ENCODE results near the gene PRDM10.
"Not testable (repeated sequence)": the region's sequence is repeated elsewhere in the genome, so short reads cannot be mapped to it uniquely, and the experiment has no call there.

PRDM10 gene

DNA sequence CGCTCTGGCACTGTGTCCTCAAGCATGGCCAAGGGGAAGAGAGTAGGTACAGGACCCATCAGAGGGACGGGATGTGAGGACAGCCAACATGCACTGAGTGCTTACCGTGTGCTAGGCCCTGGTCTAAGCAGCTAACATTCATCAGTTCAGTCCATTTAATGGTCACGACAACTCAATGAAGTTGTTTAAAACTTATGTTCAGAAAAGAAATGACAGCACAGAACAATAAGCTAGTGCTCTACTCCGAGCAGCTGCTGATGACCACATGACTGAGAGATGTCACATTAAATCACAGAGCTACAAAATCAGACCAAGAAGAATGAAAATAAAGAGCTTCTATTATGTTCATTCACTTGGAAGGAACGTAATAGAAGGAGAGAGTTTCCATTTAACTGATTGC is 26.3 kb downstream of the PRDM10 start:
- no peak for DNase-seq (ENCODE audit: low read depth in 2 of 2)

DNA sequence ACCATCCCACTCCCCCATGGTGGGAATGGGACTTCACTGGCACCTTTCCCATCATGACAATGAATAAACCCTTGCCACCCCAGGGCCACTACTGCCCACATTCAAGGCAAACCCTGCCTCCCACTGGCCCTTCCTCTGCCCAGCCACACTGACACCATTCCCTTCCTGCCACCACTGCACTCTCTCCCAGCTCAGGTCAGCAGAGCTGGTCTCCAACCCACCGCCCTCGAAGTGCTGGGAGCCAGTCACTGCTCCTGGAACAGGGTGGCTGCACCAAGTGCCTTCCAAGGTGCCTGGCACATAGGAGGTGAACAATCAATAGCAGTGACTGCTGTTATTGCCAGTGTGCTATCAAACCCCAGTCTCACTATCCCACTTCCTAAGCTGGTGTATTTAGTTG is 27.1 kb downstream of the PRDM10 start:
- no peak for DNase-seq (ENCODE audit: low read depth in 2 of 2)

DNA sequence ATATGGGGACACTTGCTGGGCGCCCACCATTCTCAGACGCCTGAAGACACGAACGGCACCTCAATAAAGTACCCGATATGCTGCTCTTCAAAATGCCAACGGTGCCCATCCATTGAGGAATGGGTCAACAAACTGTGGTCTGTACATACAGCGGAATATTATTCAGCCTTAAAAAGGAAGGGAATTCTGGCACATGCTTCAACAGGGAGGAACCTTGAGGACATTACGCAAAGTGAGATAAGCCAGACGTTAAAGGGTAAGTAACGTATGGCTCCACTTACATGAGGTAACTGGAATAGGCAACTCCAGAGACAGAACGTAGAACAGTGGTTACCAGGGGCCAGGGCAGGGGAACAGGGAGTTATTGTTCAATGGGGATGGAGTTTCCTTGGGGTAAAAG is 28.0 kb downstream of the PRDM10 start:
- no peak for DNase-seq (ENCODE audit: low read depth in 2 of 2)

DNA sequence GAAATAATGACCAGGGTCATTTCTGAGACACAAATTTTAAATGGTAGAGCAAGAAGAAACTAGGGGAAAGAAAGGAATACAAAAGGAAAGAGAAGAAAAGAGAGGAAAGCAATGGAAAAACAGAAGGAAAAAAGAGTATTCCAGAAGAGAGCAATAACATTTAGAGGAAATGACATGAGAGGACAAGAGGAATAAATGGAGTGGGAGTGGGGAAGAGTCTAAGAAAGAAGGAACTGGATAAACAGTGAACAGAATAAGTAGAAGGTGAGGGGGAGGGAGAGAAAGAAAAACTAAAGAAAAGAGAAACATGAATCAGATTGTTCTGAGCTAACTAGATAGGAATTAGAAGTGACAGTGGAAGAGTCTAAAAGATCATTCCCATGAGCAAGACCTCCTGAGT is 28.4 kb downstream of the PRDM10 start:
- DNase-seq (ENCODE audit: low read depth in 2 of 2): no peak

DNA sequence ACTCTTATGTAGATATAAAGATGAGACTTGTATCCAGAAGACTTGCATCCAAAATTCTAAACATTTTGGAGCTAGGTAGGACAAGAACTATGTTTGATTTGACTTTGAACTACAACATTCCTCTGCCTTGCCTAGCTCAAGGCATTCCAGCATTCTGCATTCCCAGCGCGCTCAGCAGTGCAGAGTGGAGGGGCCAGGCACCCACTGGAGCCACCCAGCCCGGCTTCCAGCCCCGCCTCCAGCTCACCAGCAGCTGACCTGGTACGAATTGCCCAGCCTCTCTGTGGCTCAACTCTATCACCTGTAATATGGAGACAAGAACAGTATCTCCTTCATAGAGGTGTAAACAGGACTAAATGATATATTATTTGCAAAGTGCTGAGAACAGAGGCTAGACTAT is 28.8 kb downstream of the PRDM10 start:
- DNase-seq (ENCODE audit: low read depth in 2 of 2): no peak

DNA sequence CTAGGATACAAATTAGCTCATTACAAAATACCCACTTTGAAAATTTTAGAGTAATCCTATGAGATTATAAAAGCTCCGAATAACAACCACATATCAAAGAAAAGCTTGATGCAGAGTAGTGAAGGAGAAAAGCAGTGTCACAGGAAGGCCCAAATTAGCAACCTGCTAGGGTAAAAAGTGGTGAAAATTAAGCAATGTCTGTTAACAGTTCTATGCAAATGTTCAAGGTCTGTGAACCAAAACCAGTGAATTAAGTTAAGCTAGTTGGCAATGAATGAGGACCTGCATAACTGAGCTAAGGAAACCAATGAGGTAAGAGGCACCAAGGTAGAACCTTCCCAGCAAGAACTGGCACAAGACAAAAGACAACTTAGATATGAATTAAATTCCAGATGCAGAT is 29.6 kb downstream of the PRDM10 start:
- DNase-seq (ENCODE audit: low read depth in 2 of 2): no peak

DNA sequence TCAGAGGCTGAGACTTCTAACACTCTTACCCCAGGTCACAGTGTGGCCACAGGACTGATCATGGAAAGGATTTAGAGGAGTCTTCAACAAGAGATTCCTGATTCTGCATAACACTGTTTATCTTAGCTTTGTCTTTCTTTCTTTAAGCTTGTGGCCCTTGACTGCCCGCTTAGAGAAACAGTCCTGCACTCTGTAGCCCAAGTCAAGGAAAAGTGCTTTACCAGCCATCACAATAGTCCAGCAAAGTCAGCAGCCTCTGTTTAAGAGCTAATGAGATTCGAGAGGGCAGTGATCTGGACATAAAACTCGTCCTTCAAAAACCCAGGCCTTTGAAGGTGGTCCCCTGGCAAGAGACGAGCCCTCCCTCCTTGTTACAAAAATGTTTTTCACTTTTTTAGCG is 30.0 kb downstream of the PRDM10 start:
- DNase-seq (ENCODE audit: low read depth in 2 of 2): no peak

DNA sequence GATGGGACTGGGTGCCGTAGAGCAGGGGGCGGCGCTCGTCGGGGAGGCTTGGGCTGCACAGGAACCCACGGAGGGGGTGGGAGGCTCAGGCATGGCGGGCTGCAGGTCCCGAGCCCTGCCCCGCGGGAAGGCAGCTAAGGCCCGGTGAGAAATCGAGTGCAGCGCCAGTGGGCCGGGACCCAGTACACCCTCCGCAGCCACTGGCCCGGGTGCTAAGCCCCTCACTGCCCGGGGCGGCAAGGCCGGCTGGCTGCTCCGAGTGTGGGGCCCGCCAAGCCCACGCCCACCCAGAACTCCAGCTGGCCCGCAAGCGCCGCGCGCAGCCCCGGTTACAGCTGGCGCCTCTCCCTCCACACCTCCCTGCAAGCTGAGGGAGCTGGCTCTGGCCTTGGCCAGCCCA is 30.8 kb downstream of the PRDM10 start:
- DNase-seq (ENCODE audit: low read depth in 2 of 2): not testable (repeated sequence)

DNA sequence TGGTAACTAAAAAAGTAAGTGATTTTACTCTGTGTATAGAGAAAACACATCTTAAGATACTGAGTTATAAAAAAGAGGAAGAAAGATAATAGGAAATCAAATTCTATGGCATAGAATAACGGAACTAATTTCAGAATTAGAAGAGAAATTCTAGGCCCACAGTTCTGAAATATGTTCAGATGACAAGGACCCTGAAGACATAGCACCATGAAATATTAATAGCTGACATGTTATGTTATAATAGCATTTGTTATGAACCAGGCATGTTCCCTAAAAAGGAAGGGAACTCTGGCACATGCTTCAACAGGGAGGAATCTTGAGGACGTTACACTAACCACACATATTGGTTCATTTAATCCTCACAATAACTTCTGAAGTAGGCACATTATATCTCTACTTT is 32.7 kb downstream of the PRDM10 start:
- no peak for DNase-seq (ENCODE audit: low read depth in 2 of 2)

DNA sequence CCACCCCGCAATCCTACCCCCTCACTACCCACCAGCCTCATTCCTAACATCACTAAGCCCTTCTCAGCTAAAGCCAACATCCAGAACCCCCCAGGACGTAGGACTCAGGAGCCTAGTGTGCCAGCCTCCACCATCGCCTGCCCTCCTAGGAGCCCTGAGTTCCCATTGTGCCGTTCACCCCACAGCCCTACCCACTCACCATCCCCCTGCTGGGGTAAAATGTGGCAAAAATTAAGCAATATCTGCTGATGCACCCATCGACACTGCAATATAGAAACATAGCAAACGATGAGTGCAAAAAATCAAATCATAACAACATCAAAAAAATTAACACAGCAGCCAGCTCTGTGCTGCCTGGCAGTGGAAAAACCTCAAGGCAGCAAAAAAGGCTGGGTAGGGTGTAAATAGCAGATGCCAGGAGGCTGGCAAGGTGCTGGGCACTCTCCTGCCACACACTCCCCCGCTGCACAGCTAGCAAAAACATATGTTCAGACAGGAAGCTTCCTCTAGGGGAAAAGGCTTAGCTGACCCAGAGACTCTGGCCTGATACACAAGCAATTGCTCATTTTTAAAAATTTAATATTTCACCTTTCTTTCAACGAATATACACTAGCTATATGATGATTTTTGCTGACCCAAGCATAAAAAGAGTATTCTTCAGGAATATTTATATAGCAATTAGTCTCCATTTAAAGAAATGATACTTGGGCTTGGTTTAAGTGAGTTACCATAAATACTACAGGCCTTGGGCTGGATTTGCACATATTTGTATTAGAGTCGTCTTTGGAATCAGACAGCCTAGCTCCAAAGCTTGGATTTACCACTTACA is 33.8 kb downstream of the PRDM10 start:
- no peak for DNase-seq (ENCODE audit: low read depth in 2 of 2)

DNA sequence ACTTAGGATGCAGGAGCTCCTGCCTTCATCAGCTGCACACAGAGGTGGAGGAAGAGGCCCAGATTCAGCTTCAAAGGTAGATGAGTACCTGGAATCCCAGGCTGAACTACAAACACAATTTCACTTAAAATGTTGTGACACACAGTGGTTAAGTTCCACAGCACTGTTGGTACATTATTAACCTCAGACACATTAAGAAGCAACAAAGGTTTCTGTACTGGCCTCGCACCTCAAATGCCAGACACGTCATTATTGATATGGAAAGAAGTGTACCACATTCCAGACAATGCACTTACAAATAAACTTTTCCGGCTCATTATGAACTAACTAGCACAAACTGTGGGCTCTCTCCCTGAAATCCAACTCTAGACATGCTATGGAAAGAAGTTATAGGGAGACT is 34.6 kb downstream of the PRDM10 start:
- no peak for DNase-seq (ENCODE audit: low read depth in 2 of 2)

DNA sequence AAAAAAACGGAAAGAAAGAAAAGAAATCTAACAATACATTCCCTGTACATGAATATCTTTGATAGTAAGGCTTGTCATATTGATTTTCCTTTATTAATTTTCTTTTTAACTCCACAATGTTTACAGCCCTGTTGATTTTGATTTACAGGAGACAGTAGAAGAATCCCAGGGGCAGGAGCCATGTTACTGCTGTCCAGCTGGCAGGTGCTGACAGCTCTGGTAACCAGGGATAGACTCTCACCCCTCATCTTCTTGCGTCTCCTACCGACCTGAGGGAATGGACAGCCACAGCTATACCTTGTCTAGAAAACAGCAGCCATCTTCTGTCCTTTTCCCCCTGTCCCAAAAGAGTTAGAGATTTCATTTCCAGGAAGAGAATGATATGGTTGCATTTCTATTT is 37.4 kb downstream of the PRDM10 start:
- DNase-seq (ENCODE audit: low read depth in 2 of 2): no peak

DNA sequence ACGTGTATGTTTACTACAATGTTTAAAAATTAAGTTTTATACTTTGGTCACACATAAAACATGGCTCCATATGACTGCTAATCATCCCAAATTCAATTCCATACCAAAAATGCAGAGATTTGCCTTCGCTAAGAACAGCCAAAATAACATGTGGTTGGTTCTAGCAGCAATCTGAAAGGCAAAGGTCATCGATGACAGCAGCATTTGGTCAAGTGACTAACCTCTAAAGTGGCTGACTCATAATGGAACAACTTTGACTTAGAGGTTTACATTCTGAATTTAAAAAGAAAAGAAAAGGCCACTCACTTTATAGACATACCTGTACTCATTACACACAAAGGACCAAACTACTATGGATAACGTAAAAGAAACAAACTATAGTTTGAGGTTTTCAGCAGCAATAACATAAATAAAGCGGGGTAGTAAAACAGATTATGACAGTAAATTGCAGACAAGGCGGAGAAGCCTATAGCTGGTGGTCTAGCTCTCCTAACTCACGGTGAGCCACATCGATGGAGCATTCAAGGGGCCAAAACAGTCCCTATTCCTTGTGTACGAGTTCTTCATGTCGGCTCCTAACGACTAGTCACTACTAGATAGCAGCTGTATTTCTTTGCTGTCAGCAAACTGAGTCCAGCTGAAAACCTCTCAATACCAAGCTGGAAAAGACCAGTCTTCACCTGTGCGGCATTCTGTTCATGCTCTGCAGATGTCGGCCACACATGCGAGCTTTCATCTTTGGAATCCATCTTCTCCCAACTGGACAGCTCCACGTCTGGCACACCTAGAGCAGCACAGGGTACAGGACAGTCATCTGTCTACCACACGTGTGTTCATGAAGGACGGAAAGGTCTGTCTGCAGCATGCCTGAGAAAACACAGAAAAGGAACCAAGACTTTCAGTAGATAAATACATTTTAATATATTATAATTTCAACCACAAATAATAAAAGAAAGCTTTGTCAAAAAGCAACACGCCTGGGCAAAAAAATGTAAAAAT is 42.1 kb downstream of the PRDM10 start:
- no peak for DNase-seq (ENCODE audit: low read depth in 2 of 2)

DNA sequence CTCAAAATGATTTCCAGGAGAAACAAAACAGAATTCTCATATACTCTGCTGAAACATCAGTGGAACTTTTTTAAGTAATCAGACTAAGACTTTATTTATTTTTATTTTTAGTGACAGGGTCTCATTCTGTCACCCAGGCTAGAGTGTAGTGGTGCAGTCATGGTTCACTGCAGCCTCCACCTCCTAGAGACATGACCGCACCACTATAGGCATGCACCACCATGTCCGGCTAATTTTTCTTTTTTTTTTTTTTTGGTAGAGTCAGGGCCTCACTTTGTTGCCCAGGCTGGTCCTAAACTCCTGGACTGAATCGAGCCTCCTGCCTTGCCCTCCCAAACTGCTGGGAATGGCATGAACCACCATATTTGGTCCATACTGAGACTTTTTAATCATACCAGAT is 42.9 kb downstream of the PRDM10 start:
- no peak for DNase-seq (ENCODE audit: low read depth in 2 of 2)

DNA sequence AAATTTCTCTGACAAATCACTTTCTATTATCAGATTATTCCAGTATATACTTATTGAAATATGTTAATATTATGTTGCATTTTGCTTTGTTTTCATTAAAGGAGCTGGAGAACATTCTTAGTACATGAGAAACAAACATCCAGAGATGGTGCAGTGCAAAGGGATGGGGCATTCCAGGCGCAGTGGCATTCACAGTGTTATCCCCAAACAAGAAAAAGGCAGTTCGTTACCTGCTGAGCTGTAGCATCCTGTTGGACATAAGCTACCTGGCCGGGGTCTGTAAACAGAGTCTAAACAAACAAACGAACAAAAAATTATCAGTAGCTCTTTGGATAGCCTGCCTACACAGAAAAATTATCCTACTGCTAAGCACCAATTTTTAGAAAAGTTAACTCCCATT is 47.4 kb downstream of the PRDM10 start:
- no peak for DNase-seq (ENCODE audit: low read depth in 2 of 2)

DNA sequence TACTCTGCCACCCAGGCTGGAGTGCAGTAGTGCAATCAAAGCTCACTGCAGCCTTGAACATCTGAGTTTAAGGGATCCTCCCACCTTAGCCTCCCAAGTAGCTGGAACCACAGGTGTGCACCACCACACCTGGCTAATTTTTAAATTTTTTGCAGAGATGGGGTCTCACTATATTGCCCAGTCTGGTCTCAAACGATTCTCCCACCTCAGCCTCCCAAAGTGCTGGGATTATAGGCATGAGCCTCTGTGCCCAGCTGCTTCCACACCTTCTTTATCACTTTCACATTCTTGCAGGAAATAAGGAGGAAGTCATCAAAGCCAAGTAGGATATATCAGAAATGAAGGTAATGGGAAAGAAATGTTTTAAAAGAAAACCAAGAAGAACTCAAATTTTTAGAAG is 47.9 kb downstream of the PRDM10 start:
- DNase-seq (ENCODE audit: low read depth in 2 of 2): not testable (repeated sequence)

DNA sequence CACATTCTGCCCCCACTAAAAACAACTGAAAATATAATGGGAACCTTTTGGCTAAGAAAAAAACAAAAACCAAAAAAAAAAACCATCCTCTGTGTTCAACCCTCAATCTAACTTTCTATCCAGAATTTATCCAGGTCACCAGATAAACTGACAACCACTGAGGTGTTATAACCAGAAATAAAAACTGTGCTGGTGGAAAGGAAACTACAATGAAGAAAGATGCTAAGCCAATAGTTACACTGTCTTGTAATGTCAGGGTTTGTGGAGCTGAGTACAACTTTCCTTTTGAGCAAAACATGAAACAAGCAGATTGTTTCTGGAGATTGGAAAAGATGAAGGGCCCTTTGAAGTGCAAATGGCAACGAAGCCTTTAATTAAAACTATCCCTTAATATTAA is 50.8 kb downstream of the PRDM10 start:
- no peak for DNase-seq (ENCODE audit: low read depth in 2 of 2)

DNA sequence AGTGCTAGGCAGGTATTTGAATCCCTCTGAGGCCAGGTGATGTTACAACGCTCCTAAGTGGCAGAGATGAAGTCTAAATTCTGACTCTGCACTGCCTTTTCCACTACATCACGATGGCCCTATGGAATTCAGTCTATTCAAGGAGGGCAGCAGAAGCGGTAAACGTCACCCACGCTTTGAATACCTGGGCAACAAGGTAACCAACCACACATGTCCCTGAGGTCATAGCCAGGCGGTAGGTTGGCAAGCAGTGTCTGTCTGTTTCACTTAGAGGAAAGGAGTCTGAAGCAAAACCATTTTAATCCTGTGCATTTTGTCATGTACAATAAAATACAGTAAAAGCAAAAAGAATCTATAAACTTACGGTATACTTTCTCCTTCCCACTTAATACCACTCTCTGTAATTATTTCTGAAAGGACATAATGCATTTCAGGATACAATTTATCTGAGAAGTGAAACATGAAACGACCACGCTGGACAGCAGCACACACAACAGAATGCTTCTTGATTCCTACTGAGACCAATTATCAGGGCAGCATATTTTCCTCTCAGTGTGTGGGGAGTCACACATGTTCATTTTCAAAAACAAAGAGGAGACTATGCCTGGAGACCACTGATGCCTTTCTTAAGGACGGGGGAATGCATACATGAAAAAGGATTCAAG is 51.3 kb downstream of the PRDM10 start:
- DNase-seq (ENCODE audit: low read depth in 2 of 2): no peak

DNA sequence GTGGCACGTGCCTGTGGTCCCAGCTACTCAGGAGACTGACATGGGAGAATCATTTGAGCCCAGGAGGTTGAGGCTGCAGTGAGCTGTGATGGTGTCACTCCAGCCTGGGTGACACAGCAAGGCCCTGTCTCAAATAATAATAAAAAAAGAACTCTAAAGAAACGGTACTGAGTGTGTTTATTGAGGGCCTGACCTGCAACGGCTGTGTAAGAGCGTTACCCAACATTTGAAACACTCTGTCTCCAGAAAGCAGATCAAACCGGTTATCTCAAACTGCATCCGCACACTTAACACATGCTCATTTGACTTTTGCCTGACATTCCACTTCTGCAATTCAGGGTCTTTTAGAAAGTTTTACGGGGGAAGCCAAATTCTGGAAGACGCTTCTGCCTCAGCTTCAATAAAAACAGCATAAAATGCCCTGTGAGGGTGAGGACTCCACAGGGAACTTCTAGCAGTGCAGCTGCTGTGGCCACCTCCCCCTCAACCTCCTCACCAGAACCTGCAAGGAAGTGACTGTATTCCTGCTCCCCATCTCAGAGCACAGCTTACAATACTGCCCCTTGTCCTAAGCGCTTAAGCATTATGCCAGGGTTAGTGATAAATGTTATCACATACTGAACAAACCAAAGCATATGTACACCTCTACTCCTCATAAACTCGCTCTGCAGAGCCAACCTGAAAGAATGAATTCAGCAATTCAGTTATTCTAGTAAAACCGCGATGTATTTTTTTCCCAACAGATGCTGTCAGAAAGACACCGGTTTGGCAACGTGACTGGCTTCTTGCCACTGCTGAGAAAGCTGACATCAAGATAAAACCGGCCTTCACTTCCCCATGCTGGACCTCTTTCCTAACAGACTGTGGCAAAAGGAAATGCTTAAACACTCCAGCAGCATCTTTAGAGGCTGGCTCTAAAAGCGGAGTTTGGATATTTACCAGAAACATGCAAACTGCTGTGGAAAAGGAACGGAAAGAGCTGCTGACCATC is 52.2 kb downstream of the PRDM10 start:
- DNase-seq (ENCODE audit: low read depth in 2 of 2): no peak

DNA sequence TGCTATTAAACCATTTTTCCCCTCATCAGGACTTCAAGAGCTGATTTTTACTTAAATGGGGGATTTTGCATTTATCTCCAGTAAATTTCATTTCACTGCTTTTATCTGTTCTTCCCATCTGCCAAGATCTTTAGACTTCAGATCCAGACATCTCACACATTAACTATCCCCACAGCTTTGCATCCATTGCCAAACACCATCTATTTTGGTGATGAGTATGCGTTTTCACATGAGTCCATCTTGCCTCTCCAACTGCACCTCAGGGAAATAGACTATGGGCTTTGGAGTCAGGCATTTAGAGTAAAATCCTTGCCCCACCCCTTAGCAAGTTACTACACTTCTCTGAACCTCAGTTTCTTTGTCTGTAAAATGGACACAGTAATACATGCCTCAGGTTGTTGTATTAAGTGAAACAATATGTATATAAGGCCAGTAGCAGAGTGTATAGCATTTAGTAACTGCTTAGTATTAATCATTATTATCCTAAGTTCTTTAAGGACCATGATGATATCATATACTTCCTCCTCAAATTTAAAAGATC is 53.6 kb downstream of the PRDM10 start:
- DNase-seq (ENCODE audit: low read depth in 2 of 2): no peak

DNA sequence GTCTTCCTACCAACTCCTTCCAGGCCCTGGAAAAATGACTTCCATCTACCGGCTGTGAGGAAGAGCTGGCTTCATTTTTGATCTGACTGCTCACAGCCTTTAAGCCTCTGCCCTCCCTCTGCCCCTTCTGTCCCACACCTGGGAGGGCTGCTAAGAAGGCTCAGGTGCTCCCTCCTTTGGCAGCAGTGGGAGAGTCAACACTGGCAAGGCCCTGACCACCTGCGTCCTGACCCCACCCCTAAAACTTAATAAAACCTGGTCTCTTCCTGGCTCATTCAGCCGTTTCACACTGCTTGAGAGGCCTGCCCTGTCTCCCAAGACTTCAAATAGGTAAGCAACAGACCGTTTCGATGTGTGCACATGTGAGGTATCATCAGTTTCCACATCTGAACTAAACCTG is 55.2 kb downstream of the PRDM10 start:
- DNase-seq (ENCODE audit: low read depth in 2 of 2): no peak

Measured in stimulated activated CD8-positive, alpha-beta memory T cell treated with anti-CD3 and anti-CD28 coated beads, Interleukin-2, amount 100 ng/mL, for 1 hour (primary cell).